Lower leg skin (tissue), 3 donors: ENCODE data around the gene TNFRSF13B.
"Not testable (repeated sequence)": the region's sequence is repeated elsewhere in the genome, so short reads cannot be mapped to it uniquely, and the experiment has no call there.

ENCODE experiments used
- POLR2A ChIP-seq, 2 donors: fragments of 450-650 bp; IDR thresholded peaks; one replicate each; pipeline ENCODE4 v1.6.1; 2016 to 2017; ENCODE audit warnings: antibody characterized with exemption in 2 of 2, mild to moderate bottlenecking in 1 of 2, moderate library complexity in 1 of 2
- TF ChIP-seq, protein P1 (sequence below), 3 donors: fragments of 450-650 bp; IDR thresholded peaks; one replicate each; pipeline ENCODE4 v1.5.1; 2016; ENCODE audit warnings: antibody characterized with exemption in 3 of 3, mild to moderate bottlenecking in 3 of 3, moderate library complexity in 2 of 3

DNA sequence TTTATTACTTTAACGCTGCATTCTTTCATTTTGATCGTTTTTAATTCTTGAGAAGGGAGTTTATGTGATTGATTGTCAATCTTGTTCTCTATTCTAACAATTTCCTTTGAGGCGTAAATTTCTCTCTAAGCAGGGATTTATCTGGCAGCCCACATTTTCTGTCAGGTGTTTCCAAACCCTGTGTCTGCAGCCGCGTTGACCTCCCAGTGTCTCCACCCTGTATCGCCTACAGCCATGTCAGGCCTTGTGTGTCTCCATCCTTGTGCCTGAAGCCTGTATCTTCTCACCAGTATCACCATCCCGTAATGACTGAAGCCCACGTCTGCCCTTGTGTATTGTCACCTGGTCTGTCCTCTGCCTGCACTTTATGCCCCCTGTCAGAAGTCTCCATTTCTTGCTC is 75.7 kb downstream of the TNFRSF13B start:
- TF ChIP-seq, protein P1, sequence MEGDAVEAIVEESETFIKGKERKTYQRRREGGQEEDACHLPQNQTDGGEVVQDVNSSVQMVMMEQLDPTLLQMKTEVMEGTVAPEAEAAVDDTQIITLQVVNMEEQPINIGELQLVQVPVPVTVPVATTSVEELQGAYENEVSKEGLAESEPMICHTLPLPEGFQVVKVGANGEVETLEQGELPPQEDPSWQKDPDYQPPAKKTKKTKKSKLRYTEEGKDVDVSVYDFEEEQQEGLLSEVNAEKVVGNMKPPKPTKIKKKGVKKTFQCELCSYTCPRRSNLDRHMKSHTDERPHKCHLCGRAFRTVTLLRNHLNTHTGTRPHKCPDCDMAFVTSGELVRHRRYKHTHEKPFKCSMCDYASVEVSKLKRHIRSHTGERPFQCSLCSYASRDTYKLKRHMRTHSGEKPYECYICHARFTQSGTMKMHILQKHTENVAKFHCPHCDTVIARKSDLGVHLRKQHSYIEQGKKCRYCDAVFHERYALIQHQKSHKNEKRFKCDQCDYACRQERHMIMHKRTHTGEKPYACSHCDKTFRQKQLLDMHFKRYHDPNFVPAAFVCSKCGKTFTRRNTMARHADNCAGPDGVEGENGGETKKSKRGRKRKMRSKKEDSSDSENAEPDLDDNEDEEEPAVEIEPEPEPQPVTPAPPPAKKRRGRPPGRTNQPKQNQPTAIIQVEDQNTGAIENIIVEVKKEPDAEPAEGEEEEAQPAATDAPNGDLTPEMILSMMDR (IDR thresholded peaks at IDR 0.05), result not testable (repeated sequence)
- TF ChIP-seq POLR2A (IDR thresholded peaks at IDR 0.05), result not testable (repeated sequence)
